H1 (cell line): Measurements from ENCODE around the gene PRRX2. TPM values are rescaled to one million over a fixed set of nuclear protein-coding genes. Genes with fewer than 3 reads are reported as not detected.

Experiments used
- ATF3 ChIP-seq: IDR thresholded peaks from 2 replicates; pipeline ENCODE4 v1.6.1; 2011; ENCODE audit warnings: low read depth, mild to moderate bottlenecking, low read length; ENCODE audit not compliant: insufficient read depth
- CHD2 ChIP-seq: IDR thresholded peaks from 2 replicates; pipeline ENCODE4 v1.6.1; 2012; ENCODE audit warnings: low read length, improper control_type of control experiment
- CTCF ChIP-seq, 3 experiments: IDR thresholded peaks; 1 replicate in 2 of 3; 2 replicates in 1 of 3; pipeline versions ENCODE4 v1.5.1 to v1.6.1; 2011; ENCODE audit warnings: low read length in 3 of 3, mild to moderate bottlenecking in 3 of 3, inconsistent platforms in 2 of 3, low read depth in 1 of 3, moderate library complexity in 1 of 3; ENCODE audit not compliant: insufficient read depth in 1 of 3; ENCODE audit errors: control extremely low read depth in 1 of 3
- ZNF274 ChIP-seq: IDR thresholded peaks from 2 replicates; pipeline ENCODE4 v1.7.0; 2012; ENCODE audit warnings: low read length, borderline replicate concordance; ENCODE audit errors: extremely low read depth
- polyA plus RNA-seq, 7 experiments: library from polyadenylated mRNA; depleted of rRNA in 3 of 7; stranded (reverse) in 5 of 7; unstranded in 2 of 7; fragments of >200 nt in 5 of 7; fragments of 200-250 nt in 2 of 7; gene quantifications; 1 replicate in 5 of 7; 2 replicates in 1 of 7; 4 replicates in 1 of 7; pipeline versions ENCODE4 v1.2.1 to v1.2.3, GENCODE V29; 2011 to 2013; ENCODE audit warnings: missing spikeins in 2 of 7, mixed read lengths in 2 of 7
- total RNA-seq: library from RNA; stranded (reverse); fragmentation: NEBNext Ultra II Directional; extraction: Animal tissue kit (Norgen Biotek cat#: 25700); gene quantifications from 2 replicates; pipeline ENCODE4 v1.2.1, GENCODE V29; 2021

The PRRX2 gene
- total and polyA plus RNA-seq, 2 of the 8 experiments (the other 6 are each of a cell fraction or from before 2014, with no cell fraction given), result 5.8 to 9.2 TPM

GRCh38 chr9:129687391-129687790 is 21.9 kb downstream of the PRRX2 start (continued):
- TF ChIP-seq CTCF (IDR thresholded peaks at IDR 0.05; ENCODE audit: control extremely low read depth in 1 of 3, insufficient read depth in 1 of 3, low read depth in 1 of 3, low read length in 3 of 3) (no peak), ZNF274 (no peak), ATF3 (no peak), CHD2 (no peak)
